ENCODE data around the gene ATG7.
"Not testable (repeated sequence)": the region's sequence is repeated elsewhere in the genome, so short reads cannot be mapped to it uniquely, and the experiment has no call there.

Gene ATG7

GRCh38 chr3:11437506-11437905 is 165.3 kb downstream of the ATG7 start:
- no peak for DNase-seq

- DNase-seq, result no peak
These were observed 166.4 kb downstream of the ATG7 start for GRCh38 chr3:11438646-11439045.

GRCh38 chr3:11441346-11441745 is 169.1 kb downstream of the ATG7 start:
- not testable (repeated sequence) for DNase-seq

- no peak for DNase-seq
These were observed 172.2 kb downstream of the ATG7 start for GRCh38 chr3:11444404-11444803.

GRCh38 chr3:11445193-11445592 is 173.0 kb downstream of the ATG7 start:
- DNase-seq, result not testable (repeated sequence)

GRCh38 chr3:11445883-11446282 is 173.7 kb downstream of the ATG7 start:
- no peak for DNase-seq

GRCh38 chr3:11447584-11448200 is 175.5 kb downstream of the ATG7 start:
- DNase-seq, result no peak

- no peak for DNase-seq
These were observed 177.8 kb downstream of the ATG7 start for GRCh38 chr3:11450015-11450414.

- no peak for DNase-seq
These were observed 180.1 kb downstream of the ATG7 start for GRCh38 chr3:11452312-11452711.

- peak in 1 of 2 experiments; percentile 58 for DNase-seq
These were observed 181.0 kb downstream of the ATG7 start for GRCh38 chr3:11452885-11453847.

GRCh38 chr3:11455956-11456355 is 183.8 kb downstream of the ATG7 start:
- no peak for DNase-seq

- peak in 1 of 2 experiments; percentile 69 for DNase-seq
These were observed 184.9 kb downstream of the ATG7 start for GRCh38 chr3:11457135-11457534.

GRCh38 chr3:11459186-11459824 is 187.1 kb downstream of the ATG7 start:
- no peak for DNase-seq

GRCh38 chr3:11461226-11461625 is 189.0 kb downstream of the ATG7 start:
- DNase-seq, result no peak

GRCh38 chr3:11462673-11463072 is 190.5 kb downstream of the ATG7 start:
- not testable (repeated sequence) for DNase-seq

- DNase-seq, result no peak
These were observed 191.4 kb downstream of the ATG7 start for GRCh38 chr3:11463591-11463990.

- DNase-seq, result no peak
These were observed 192.2 kb downstream of the ATG7 start for GRCh38 chr3:11464356-11464755.

GRCh38 chr3:11465744-11466616 is 193.8 kb downstream of the ATG7 start:
- no peak for DNase-seq

- no peak for DNase-seq
These were observed 195.7 kb downstream of the ATG7 start for GRCh38 chr3:11467875-11468274.

- no peak for DNase-seq
These were observed 198.0 kb downstream of the ATG7 start for GRCh38 chr3:11470031-11470853.

GRCh38 chr3:11475324-11475723 is 203.1 kb downstream of the ATG7 start:
- DNase-seq, result no peak

- peak; percentile 81 to 96 for DNase-seq
These were observed 204.5 kb downstream of the ATG7 start for GRCh38 chr3:11476735-11477144.
